Measurements from ENCODE around the gene AP1S3.

DNA sequence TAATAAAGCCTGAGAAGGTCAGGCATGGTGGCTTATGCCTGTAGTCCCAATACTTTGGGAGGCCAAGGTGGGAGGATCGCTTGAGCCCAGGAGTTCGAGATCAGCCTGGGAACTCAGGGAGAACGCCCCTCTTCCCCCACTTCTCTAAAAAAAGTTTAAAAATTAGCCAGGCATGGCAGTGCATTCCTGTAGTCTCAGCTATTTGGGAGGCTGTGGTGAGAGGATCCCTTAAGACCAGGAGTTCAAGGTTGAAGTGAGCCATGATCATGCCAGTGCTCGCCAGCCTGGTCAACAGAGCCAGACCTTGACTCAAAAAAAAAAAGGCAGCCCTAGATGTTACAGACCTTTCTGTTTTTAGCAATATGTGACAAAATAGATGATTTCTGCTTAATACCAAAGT is 83.4 kb downstream of the AP1S3 start:
- TF ChIP-seq, protein P1, sequence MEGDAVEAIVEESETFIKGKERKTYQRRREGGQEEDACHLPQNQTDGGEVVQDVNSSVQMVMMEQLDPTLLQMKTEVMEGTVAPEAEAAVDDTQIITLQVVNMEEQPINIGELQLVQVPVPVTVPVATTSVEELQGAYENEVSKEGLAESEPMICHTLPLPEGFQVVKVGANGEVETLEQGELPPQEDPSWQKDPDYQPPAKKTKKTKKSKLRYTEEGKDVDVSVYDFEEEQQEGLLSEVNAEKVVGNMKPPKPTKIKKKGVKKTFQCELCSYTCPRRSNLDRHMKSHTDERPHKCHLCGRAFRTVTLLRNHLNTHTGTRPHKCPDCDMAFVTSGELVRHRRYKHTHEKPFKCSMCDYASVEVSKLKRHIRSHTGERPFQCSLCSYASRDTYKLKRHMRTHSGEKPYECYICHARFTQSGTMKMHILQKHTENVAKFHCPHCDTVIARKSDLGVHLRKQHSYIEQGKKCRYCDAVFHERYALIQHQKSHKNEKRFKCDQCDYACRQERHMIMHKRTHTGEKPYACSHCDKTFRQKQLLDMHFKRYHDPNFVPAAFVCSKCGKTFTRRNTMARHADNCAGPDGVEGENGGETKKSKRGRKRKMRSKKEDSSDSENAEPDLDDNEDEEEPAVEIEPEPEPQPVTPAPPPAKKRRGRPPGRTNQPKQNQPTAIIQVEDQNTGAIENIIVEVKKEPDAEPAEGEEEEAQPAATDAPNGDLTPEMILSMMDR (IDR thresholded peaks at IDR 0.05) = no peak
- no peak for TF ChIP-seq POLR2A (IDR thresholded peaks at IDR 0.05)
- no peak for TF ChIP-seq POLR2AphosphoS5 (IDR thresholded peaks at IDR 0.05)
- no peak for TF ChIP-seq EP300 (IDR thresholded peaks at IDR 0.05)
